Measurements from ENCODE around the gene HBS1L.

Gene HBS1L

DNA sequence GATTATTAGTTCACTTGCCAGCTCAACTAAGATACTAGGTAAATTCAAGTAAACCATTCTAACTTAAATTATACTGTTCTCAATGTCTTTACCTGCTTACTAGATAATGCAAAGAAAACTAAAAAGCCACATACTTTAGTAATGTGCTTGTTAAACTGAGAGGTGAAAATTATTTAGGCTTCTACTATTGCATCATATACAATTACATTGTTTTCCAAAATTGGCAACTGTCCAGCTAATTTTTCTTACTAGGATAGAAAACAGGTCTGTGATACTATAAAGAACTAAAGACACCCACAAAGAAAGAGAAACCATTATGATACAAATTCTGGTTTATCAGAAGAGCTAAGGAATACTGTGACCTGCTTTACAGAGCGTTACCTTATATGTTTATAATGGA is 59.1 kb downstream of the HBS1L start:
- DNase-seq, result no peak

DNA sequence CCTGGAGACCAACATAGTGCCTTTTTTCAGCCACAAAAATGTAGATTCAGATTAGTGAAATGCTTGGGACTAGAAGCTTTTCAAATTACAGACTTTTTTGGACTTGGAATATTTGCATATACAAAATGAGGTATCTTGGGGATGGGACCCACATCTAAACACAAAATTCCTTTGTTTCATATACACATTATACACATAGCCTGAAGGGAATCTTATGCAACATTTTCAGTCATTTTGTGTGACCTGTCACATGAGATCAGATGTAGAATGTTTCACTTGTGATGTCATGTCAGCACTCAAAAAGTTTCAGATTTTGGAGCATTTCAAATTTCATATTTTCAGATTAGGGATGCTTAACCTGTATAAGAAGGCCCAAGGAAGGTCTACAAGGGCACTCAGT is 60.2 kb downstream of the HBS1L start:
- DNase-seq, result no peak

DNA sequence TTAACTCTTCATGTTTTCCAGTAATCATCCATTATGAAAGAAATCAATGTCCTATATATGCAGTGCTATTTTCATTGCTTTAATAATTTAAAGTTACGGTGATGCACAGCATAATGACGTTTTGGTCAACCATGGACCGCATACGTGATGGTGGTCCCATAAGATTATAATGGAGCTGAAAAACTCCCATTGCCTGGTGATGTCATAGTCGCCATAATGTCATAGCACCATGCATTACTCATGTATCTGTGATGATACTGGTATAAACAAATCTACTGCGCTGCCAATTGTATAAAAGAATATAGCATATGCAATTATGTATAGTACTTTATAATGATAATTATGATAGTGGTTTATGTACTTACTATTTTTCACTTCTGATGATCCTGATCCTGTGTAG is 62.5 kb downstream of the HBS1L start:
- DNase-seq, result no peak

DNA sequence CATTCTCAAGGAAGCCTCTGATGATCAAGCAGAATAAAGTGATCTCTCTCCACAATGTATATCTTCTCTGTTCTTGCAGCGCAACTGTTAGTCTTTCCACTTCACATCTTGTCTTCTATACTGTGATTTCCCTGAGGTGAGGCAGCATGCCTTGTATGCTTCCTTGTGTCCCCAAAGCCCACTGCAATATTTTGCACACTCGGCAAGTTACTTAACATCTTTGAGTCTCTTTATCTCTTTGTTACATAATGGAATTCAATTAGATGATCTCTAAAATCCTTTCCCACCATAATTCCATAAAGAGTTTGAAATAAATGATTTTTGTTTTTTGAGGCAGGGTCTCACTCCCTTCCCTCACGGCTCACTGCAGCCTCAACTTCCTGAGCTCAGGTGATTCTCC is 64.4 kb downstream of the HBS1L start:
- DNase-seq, result no peak

DNA sequence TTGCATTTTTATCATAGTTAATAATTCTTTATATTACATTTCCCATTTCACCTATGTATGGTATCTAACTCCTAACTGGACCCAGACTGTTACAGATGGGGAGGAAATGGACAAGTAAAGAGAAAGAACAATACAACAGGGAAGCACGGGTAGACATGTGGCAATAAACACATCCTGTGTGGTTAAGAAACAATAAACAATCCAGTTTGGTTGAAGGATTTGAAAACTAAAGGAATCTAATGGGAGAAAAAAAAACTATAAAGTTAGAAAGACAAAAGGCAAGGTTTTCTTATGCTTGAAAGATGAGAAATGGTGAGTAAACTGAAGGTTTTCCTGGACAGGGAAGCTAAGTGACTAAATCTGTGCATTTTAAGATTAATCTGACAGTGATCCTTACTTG is 69.8 kb downstream of the HBS1L start:
- no peak for DNase-seq

DNA sequence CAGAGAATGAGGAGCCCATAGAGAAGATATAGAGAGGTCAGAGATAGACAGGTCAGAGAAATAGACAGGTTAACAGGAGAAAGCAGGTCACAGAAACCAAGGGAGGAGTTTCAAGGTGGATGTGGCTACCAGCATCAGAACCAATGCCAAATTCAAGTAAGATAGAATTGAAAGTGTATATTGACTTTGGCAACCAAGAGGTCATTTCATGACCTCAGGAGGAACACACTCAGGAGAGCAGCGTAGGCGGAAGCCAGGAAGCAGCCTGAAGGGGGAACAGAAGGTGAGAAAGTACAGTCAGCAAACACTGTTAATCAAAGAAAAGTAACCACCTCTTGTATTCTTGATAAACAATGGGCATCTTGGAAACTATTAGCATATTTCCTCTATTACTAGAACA is 70.8 kb downstream of the HBS1L start:
- DNase-seq, result no peak

DNA sequence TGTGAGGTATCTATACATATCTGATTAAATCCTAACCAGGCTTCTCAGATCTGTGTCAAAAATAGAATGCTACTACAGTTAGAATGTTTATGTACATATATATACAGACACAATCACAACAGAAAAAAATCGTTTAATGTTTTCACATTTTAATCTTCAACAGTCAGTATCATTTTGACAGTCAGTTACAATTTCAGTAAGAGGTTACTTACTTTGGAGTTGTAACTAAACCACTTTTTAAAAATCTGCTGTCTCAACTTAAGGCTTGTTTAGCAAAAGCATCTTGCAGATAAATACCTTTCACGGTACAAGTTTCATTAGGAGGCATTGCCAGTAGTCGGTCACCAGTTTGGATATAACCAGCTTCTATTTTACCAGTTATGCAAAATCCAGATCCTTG is 72.5 kb downstream of the HBS1L start:
- DNase-seq, result no peak

DNA sequence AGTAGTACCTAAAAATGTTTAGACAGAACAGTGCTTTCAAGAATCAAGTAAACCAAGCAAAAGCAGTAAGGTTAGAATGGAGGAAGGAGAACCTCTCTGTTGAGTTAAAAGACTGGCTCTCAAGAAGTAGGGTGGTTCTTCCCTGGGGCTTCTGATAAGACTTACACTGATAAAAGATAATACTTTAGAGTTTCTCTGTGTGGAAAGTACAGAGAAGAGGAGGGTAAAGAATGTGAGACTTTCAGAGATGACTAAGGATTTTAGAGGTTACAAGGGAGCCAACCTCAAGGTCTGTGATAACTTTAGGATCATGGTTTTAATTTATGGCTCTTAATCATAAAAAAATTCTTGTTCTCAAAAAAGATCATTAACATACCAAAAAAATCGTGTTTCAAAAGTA is 73.8 kb downstream of the HBS1L start:
- no peak for DNase-seq

DNA sequence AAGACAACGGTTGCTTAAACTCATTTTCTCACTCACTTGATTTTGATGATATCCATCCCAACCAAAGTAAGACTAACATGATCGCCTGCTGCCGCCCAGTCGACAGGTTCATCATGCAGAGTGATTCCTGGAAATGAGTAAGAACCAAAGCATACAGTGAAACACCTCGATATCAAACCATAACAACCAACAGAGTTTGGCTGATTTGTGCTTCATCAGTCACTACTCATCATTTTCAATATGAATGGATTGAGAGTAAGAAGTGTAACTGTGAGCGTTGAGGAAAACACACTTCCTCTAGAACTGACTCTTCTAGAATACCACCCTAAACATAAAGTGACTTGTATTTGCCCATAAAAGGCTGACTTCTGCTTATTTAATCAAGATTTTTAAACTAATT is 75.5 kb downstream of the HBS1L start:
- no peak for DNase-seq

DNA sequence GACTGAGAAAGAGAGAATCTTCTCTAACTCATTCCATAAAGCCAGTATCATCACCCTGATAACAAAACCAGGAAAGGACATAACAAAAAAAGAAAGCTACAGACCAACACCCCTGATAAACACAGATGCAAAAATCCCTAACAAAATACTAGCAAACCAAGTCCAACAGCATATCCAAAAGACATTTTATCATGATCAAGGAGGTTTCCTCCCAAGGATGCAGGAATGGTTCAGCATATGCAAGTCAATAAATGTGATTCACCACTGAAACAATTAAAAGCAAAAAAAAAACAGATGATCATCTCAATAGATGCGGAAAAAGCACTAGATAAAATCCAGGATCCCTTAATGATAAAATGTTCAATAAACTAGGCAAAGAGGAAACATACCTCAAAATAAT is 80.3 kb downstream of the HBS1L start:
- DNase-seq, result no peak

DNA sequence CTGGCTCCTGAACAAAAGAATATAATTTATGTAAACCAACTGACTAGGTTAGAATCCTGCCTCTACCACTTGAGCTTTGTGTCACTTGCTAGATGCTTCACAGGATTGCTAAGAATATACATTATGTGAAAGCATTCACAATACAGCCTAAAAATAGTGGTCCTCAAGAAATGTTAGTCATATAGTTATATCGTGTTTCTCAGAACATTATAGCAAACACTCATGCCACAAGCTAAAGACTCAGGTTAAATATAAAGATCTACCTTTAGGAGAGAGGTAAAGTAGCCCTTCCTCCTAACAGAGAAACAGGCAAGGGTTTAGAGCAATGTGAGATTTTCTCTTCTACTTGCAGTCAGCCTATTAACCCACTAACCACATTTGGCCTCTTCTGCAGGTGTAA is 86.9 kb downstream of the HBS1L start:
- no peak for DNase-seq

DNA sequence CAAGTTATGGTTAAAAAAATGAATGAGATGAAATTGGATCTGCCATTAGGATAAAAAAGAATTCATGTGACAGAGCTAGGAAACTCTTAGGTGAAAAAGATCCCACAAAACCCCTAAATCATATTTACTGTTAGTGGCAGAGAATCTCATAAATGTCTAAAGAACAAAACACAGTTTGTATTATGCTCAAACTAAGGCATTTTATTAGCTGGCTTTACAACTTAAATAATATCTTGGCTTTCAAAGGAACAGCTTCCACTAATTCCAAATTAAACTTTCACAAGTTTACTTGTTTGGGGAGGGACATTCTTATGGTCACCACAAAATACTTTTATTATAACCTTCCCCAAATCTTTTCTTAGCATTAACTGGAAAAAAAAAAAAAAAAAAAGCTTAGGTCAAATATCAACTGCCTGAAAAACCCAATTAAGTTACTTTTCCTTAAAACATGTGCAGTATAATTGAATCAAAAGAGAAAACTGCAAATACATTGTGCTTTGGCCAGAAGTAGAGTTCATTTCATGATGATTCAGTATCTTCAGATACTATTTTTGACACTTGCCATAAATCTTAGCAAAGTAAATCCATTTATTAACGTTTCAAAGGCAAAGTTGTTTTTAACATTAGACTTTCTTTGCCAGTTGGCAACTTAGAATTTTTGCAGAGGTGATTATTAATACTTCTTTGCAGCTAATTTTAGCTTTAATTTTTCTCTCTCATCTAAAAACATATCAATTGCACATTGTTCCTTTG is 90.0 kb downstream of the HBS1L start:
- no peak for DNase-seq

DNA sequence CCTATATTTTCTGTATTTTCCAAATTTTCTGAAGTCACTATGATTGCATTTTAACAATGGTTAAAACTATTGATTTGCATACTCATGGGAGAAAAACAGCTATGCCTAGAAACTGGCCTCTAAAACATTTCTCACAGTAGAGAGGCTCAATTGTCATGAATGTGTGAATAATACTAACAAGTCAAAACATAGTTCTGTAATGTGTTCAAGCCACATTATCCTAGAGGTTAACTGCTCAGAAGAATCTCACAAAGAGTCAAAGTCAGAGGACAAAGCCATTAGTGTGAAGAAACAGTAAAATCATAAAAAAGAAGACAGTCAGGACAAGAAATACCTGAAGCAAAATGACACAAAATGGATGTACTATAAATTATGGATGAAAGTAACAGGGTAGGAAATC is 92.2 kb downstream of the HBS1L start:
- no peak for DNase-seq

DNA sequence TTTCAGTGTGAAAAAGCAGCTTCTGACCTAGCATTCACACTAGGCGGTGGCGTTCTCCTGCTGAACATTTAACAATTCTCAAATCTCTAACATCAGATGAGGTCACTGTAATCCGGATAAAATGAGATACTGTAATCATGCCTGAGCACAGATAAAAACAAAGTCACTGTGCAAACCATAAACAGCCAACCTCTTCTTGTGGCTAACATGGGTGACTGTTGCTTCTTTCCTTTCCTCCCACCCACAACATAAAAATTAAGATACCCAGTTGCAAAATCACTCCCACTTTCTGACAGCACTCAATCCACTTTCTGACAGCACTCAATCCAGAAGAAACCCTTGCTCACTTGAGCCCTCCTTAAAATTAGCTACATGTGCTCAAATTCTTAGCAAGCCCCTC is 93.3 kb downstream of the HBS1L start:
- no peak for DNase-seq

DNA sequence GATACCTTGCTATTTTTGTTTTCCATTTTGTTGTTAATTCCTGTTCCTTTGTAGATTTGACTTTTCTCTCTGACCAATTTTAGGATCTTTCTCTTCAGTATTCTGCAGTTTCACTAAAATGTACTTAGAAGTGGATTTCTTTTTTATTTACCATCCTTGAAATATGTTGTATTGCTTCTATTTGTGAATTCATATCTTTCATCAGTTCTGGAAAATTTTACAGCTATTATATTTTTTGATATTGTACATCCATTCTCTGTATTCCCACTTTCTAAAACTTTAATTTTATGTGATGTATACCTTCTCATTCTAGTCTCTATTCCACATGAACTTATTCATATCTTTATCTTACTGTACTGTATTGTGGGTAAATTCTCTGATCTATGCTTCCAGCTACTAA is 95.0 kb downstream of the HBS1L start:
- DNase-seq, result no peak

DNA sequence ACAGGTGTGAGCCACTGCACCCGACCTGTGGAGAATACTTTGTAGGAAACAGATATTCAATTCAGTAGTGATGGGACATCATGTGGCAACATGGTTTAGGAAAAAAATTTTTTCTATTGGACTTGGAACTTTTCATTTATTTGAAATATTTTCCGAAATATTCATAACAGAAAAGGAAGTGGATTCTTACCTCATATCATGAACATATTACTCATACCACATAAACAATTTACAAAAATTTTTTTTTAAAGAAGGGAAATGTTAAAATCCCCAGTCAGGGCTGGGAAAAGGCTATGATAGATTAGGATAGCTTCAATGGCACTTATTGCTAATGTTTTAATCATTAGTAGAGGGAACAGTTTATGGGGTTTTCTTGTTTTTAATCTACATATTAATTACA is 97.9 kb downstream of the HBS1L start:
- no peak for DNase-seq

DNA sequence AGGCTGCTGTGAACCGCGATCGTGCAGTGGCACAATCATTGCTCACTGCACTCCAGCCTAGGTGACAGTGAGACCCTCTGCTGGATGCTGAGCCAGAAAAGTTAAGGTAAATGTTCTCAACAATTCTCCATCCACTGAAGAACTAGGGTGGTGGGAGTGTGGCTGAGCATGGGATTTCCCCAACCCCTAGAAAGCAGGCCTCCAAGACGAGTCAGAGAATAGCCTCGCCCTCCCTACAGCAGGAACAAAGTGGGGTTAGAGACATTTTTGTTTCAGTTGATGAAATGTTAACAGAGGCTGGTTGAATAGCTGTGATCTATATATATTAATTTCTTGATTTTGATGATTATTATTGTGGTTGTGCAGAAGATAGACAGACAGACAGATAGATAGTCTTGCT is 98.6 kb downstream of the HBS1L start:
- DNase-seq, result no peak

DNA sequence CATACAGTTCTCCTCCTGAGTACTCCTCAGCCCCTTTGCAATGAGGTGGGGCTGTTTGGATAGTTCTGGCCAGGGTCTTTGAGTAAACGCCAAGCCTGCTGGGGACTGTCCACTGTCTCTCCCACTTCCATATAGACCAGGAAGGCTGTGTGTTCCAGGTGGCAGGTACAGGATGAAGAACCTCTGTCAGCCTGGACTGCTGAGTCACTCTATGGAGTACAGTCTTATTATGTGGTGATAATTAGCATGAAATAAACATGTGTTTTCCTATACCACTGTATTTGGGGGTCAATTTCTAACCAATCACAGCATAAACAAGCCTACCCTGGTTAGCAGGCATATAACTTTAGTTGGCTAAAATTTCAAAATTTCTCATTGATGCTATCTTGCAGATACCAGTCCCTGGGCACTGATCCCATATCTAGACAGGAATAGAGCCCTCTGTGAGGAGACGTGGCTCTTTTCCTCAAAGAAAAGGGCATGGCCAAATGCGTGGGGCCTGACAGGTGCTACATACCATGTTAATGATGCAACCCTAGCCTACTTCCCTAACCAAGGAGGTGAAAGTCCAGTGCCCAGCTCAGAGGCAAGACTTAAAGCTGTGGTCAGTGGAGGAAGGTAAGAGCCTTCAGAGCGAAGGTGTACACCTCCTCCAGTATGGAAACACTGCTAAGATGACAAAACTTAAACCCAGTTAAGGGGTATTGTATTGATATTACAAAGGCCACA is 100.2 kb downstream of the HBS1L start:
- DNase-seq, result no peak

DNA sequence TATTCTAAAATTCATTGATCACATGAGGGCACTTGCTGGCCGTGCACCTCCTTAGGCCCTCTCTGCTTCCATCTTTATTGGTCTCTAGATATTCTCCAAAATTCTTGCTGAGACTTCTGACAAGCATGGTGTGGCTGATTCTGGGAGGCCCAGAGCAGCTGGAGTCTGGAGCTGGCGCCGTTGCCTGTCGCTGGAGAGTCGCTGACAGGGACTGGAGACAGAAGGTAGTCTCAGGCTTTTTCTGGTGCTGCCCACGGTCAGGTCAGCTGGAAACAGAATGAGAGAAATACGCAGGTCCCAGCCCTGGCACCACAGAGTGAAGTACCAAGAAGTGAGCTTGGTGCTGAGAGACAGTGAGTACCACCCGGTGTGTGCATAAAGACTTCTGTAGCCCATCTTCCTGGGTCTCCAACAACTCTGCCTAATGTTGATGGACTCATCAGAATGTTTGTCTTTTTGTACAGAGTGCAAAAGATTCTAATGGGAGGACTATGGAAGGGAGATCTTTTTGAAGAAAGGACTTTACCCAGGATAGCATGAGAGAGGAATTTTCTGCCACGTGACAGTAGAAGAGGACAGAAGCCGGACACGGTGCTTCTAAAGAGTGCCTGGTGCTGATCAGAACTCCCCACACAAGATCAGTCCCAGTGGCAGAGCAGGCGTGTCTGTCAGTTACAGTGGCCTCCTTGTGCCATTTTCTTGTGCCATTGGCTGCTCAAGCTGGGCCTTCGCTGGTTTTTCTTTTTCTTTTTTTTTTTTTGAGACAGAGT is 102.9 kb downstream of the HBS1L start:
- DNase-seq, result no peak

DNA sequence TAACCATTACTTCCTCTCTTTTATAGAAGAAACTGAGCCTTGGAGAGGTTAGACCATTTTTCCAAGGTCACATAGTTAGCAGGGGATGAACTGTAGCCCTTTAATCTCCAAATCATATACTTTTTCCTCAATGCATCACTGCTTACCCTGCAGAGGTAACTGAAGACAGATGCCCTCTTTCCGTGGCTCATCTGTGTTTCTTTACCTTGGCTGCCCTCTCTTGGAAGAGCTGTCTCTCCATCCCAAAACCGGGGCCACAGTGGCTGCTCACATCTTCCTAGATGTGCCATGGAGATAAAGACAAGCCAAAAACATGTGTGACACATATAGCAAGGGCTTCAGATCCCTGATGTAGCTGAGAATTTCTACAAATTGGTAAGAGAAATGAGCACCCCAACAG is 104.1 kb downstream of the HBS1L start:
- DNase-seq, result no peak

DNA sequence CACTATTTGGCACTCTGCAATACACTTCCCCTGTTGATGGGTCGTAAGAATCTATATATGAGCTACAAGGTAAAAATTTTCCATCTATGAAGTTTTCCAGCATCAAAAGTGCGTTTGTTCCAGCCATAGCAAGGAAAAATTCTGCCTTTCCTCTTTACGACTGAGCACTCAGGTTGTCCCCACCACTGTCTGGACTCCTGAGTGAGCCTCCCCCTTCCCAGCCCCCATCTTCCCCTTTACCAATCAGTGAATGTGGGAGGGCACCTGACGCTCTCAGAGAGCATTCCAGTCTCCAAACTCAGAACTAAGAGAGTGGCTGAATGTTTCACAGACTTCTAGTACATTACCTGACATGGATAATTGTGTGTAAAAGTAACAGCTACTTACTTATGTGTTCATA is 104.7 kb downstream of the HBS1L start, which contains the start of gene ALDH8A1:
Gene ALDH8A1 (minus strand): TSS at position 175 of the 400 bp plus-strand sequence. CDS start 48 bp downstream, at position 127.
- DNase-seq, result no peak

DNA sequence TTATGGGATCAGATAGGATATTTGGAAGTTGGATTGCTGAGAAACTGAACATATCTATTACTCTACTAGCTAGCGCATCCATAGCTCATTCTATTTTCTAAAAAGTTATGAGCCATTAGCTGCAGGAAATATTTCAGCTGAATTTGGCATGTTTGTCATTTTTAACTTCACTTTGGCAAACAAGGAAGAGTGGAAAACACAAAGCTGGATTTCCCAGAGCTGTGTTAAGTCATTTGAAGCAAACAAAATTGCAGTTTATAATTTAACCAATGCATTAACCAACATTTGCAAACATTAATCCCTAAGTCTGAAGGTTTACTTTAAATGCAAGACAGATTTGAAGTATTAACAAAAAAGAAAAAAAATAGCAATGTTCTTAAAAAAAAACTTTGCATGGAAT is 105.9 kb downstream of the HBS1L start:
- DNase-seq, result no peak

DNA sequence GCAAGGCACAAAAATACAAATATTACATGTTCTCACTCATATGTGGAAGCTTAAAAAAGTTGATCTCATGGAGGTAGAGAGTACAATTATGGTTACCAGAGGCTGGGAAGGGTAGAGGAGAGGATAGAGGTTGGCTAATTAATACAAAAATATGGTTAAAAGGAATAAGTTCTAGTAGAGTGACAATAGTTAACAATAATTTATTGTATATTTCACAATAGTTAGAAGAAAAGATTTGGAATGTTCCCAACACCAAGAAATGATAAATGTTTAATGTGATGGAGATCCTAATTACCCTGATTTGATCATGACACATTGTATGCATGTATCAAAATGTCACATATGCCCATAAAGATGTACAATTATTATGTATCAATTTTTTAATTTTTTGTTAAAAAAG is 106.5 kb downstream of the HBS1L start:
- no peak for DNase-seq

DNA sequence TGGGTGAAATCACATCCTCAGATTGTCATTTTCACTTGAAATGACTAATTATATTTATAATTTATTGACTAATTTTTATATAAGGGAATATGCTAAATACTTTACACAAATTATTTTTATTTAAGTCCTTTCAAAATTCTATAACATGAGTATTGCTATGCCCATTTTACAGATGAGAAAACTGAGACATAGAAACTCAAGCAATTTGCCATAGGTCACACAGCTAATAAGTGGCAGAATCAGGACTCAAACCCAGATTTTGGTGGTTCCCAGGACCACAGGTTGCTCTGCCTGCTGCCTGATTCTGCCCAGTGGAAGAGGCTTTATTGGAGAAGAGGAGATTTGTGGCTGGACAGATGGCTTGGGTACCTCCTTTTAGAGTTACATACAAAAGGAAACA is 109.6 kb downstream of the HBS1L start:
- DNase-seq, result no peak

Measured in right hindlimb (tissue), 1 donor.